GM21825 (cell line): ENCODE results near the gene ZCCHC24.

Experiments
- ATAC-seq: cut with Tn5 transposase; IDR thresholded peaks from one replicate; pipeline ENCODE4 v1.9.1; 2021; ENCODE audit warnings: mild to moderate bottlenecking, moderate library complexity; ENCODE audit not compliant: unreplicated experiment

The ZCCHC24 gene

GRCh38 chr10:79445161-79445976 lies at the start of gene ZCCHC24:
Gene ZCCHC24, minus strand, starts transcription at chr10:79445624. Its CDS starts 184 bp downstream, at chr10:79445440.
- peak; percentile 95 for ATAC-seq

GRCh38 chr10:79493806-79494205 lies 48.4 kb upstream of the ZCCHC24 start:
- no peak for ATAC-seq

GRCh38 chr10:79492839-79493238 lies 47.4 kb upstream of the ZCCHC24 start:
- ATAC-seq = no peak

GRCh38 chr10:79492256-79492655 lies 46.8 kb upstream of the ZCCHC24 start:
- ATAC-seq = no peak

GRCh38 chr10:79491143-79491835 lies 45.9 kb upstream of the ZCCHC24 start:
- no peak for ATAC-seq

GRCh38 chr10:79490400-79491142 lies 45.1 kb upstream of the ZCCHC24 start:
- no peak for ATAC-seq

- ATAC-seq = no peak
These were observed 43.4 kb upstream of the ZCCHC24 start for GRCh38 chr10:79488870-79489269.

- no peak for ATAC-seq
These were observed 42.9 kb upstream of the ZCCHC24 start for GRCh38 chr10:79488336-79488735.

- peak; percentile 71 for ATAC-seq
These were observed 42.1 kb upstream of the ZCCHC24 start for GRCh38 chr10:79487296-79488194.

- no peak for ATAC-seq
These were observed 39.1 kb upstream of the ZCCHC24 start for GRCh38 chr10:79484476-79484875.

GRCh38 chr10:79483948-79484347 lies 38.5 kb upstream of the ZCCHC24 start:
- no peak for ATAC-seq

GRCh38 chr10:79483299-79483698 lies 37.9 kb upstream of the ZCCHC24 start:
- ATAC-seq = no peak

GRCh38 chr10:79482741-79483140 lies 37.3 kb upstream of the ZCCHC24 start:
- ATAC-seq = no peak

- no peak for ATAC-seq
These were observed 36.9 kb upstream of the ZCCHC24 start for GRCh38 chr10:79482304-79482703.

GRCh38 chr10:79479283-79479909 lies 34.0 kb upstream of the ZCCHC24 start:
- no peak for ATAC-seq

GRCh38 chr10:79477456-79477855 lies 32.0 kb upstream of the ZCCHC24 start:
- ATAC-seq = no peak

- ATAC-seq = no peak
These were observed 31.2 kb upstream of the ZCCHC24 start for GRCh38 chr10:79476645-79477044.

GRCh38 chr10:79475877-79476276 lies 30.5 kb upstream of the ZCCHC24 start:
- no peak for ATAC-seq

GRCh38 chr10:79475119-79475653 lies 29.8 kb upstream of the ZCCHC24 start:
- ATAC-seq = no peak
